Central memory CD4-positive, alpha-beta T cell (primary cell): ENCODE measurements around the gene SARDH.
"Not testable (repeated sequence)": the region's sequence is repeated elsewhere in the genome, so short reads cannot be mapped to it uniquely, and the experiment has no call there.

Experiments used
- DNase-seq: peaks from one replicate; pipeline ENCODE4 v3.0.0; 2022

The SARDH gene

DNA sequence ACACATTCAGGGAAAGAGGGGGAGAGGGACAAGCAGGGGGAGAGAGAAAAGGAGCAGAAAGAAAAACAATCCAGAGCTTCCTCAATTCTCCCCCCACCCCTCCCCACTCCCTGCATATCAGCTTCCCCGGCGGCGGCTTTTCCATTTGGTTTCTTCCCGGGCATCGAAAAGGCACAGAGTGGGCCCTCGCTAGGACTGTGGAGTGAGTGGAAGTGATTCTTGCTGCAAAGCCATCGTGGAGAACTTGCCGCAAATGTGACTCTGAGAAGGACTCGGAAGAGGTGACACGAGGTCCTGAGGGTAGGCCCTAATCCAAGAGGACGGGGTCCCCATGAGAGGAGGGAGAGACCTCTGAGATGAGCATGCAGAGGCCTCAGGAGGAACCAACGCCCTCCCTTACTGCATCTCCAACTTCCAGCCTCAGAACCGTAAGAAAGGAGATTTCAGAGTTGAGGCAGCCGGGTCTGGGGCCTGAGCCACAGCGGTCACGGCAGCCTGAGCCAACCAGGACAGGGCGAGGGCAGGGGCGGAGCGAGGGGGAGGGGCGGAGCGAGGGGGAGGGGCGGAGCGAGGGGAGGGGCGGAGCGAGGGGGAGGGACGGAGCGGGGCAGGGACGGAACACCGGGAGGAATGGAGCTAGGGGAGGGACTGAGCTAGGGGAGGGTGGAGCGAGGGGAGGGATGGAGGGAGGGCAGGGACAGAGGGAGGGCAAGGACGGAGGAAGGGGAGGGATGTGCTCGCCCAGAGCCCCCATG lies 21.2 kb upstream of the SARDH start:
- DNase-seq: no peak

DNA sequence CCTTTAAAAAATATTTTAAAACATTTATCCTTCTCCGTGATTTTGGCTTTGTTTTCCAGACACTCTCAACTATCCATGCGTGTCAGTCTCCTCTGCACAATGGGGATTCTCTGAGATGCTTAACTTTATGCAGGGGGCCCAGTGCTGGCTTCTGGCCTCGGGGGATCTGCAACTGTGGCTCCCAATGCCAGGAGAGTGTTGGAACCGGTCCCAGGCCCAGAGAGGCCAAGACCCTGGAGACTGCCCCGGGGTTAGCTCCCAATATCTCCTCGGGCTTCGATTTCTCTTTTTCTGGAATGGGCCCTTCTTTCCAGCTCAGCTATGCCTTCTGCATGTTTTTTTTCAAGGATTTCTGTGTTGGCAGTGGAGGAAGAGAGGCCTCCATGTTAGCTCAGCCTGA lies 20.1 kb upstream of the SARDH start:
- no peak for DNase-seq

DNA sequence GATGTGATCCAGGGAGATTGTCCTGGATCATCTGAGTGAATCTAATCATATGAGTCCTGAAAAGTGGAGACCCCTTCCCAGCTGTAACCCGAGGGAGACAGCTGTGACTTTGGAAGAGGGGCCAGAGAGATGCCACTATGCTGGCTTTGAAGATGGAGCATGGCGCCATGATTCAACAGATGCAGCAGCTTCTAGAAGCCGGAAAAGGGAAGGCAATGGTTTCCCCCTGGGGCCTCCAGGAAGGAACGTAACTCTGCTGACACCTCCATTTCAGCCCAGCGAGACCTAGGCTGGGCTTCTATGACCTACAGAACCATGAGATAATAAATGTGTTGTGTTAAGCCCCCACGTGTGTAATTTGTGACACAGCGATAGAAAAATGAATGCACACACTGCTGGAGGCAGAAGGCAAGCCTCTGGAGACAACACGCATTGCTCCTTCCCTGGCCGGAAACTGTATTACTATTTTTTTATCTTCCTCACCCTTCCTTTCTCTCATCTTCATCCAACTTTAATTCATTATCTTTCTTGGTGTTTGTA lies 16.6 kb upstream of the SARDH start:
- no peak for DNase-seq

DNA sequence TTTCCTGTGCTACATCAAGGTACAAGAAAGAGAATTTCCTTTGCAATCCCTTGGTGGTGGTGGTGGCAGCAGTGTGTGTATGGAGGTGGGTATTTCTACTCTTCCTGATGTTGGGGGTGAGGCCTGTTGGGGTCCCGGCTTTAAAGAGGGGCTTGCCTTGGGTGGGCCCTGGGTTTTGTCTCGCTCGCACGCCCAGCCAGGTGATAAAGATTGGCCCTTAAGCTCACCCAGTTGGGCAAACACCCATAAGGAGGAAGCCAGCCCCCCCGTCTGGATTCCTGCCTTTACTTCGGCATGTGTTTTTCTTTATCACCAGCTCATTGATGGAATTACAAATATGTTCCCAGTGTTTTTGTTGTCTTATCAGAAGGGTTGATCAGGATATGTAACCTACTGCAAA lies 16.0 kb upstream of the SARDH start:
- no peak for DNase-seq

DNA sequence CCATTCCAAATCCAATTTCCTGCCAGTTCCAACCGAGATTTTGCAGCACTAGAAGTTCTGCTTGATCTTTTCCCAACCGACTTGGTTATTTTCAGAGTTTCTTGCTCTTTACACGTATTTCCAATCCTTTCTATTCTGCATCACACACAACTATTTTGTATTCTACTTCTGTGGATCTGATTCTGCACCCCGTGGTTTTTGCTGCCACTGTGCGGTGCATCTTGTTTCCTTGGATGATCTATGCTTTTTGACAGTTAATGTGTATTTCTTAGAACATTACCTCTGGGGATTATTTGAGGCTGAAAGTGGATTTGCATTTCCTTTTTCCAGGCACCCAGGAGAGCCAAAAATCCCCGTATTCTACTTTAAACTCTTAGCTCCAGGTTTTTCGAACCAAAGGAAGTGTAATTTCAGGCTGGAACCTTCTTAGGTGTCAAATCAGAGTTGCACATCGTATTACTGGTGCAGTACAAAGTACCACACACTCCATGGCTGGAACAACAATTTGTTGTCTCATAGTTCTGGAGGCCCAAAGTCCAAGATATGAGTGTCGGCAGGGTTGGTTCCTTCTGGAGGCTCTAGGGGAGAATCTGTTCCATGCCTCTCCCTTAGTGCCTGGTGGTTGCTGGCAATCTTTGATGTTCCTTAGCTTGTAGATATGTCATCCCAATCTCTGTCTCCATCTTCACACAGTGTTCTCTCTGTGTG lies 14.7 kb upstream of the SARDH start:
- no peak for DNase-seq

DNA sequence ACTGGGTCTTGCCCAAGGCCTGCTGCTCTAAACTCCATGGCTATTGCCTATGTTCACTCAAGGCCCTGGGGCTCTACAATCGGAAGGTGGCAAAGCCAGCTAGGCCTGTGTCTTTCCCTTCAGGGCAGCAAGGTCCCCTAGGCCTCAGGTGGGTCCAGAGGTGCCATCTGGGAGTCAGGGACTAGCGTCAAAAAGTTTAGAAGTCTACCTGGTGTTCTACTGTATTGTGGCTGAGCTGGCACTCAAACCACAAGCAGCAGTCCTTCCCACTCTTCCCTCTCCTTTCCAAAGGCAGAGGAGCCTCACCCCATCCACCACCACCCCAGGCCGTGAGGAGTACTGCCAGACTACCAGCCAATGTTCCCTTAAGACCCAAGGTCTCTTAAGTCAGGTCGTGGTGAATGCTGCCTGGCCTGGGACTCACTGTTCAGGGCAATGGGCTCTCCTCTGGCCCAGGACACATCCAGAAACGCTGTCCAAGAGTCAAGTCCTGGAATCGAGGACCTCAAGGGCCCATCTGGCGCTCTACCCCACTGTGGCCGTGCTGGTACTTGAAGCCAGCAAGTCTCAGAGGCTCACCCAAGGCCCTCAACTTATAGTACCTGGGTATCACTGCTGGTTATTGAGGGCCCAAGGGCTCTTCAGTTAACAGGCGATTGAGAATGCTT lies 13.0 kb upstream of the SARDH start:
- no peak for DNase-seq

DNA sequence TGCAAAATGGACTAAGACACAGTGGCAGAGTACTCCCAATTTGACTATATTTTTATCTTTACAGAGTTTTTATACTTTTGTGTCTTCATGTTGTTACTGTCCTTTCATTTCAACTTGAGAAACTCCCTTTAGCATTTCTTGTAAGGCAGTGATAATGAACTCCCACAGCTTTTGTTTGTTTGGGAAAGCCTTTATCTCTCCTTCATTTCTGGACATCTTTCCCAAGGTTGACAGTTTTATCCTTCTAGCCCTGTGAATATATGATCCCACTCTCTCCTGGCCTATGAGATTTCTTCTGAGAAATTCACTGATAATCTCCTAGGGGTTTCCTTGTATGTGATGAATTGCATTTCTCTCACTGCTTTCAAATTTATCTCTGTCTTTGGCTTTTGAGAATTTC lies 9.2 kb upstream of the SARDH start:
- DNase-seq: no peak

DNA sequence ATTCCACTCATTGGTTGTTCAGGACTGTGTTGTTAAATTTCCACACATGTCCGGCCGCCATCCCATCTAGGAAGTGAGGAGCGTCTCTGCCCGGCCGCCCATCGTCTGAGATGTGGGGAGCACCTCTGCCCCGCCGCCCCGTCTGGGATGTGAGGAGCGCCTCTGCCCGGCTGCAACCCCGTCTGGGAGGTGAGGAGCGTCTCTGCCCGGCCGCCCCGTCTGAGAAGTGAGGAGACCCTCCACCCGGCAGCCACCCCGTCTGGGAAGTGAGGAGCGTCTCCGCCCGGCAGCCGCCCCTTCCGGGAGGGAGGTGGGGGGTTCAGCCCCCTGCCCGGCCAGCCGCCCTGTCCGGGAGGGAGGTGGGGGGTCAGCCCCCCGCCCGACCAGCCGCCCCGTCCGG lies 6.4 kb upstream of the SARDH start:
- not testable (repeated sequence) for DNase-seq

DNA sequence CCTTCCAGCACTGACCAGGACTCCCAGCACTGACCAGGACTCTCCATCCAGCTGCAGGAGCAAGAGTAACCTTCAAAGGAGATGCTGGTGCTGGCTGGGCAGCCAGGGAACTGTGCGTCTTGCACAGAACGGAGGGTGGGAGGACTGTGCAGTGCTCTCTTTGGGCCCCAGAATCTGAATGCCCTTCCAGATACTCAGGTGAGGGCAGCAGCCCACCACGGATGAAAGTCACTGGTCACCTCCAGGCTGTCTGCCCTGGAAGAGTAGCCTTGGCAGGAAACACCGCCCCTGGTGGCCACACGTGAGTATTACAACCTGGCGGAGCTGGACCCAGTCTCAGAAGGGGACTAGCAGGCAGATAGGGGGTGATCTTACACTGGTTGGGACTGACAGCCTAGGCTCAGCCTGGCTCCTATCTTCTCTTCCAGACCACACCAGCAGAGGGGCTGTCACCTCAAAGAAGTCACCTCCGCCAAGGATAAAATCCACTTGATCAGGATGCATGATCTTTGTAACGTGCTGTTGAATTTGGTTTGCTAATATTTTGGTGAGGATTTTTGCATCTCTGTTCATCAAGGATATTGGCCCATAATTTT lies 4.8 kb upstream of the SARDH start:
- peak; percentile 50 for DNase-seq

DNA sequence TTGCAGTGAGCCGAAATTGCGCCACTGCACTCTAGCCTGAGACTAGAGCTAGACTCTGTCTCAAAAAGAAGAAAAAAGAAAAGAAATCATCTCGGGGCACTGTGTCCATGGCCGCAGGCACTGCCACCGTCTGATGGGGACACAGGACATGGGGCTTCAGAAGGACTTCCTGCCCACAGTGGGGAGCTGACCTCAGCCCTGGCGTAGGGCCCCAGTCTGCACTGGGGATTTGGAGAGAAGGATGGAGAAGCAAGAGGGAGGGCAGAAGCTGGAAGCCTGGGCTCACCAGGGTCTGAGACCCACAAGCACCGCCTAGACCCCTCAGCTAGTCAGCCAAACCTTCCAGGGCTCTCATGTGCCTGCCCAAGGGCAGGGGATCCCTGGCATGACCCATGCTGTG lies 4.1 kb upstream of the SARDH start:
- no peak for DNase-seq

DNA sequence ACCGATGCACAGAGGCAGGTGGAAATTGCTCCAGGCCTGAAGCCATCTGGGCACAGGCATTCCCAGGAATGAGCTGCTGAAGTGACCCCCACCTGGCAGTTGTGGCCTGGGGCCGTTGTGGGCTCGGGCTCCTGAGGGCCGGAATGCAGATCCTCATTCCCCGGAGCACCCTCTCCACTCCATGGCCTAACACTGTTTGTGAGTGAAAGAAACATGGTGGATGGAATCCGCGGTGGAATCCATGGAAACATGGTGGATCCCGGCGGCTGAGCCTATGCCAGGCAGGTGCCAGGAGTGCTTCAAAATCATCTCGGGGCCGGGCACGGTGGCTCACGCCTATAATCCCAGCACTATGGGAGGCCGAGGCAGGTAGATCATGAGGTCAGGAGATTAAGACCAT lies 3.6 kb upstream of the SARDH start:
- no peak for DNase-seq

DNA sequence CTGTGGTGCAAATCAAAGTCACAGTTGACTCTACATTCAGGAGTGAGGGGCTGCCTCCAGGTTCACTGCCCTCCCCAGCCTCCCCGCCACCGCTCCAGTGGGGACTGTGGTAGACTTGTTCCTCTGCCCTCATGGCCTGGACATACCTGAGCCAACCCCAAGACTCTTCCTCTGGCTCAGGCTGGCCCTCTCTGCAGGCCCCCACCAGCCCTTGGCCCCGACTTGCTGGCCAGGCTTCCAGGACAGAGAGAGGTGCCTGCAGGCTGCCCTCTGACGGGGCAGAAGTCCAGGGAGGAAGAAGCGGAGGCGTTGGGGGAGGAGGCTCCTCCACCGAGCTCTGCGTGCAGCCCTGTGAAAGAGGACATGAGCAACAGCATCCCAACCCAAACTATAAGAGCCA lies 2.8 kb upstream of the SARDH start:
- no peak for DNase-seq

DNA sequence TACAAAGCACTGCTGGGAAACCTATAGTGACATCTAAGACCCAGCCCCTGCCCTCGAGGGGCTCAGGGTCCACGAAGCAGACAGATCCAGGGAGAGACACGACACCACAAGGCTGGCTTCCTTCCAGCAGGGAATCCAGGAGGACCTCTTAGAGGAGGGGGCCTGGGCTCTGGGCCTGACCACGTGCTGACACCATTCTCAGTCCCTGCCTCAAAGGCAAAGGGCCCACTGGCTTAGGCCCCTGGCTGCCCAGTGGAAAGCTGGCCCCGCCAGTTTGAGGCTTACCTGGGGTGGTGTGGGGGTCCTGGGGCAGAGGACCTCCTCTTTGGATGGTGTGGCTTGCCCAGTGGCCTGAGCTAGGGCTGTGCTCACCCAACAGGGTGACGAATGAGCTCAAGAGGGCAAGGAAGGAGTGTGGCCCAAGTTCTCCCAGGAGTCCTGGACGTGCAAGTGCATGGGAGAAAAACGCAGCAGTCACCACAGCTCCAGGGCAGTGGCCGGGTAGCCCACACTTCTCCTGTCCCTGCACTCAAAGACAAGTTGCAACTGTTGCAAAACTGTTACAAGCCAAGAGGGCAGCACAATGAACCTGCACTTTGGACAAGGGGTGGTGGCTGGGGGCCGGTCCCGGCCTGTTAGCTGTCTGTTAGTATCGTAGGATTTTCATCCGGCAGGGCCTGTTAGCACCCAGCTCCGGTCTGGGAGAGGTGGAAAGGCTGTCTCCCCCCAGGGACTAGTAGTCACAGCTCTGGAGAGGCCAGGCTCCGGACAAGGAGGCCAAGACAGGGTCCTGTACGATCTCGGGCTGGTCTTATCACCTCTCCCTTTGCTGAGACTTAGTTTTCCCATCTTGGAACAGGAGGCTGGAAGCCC lies 1.5 kb upstream of the SARDH start:
- DNase-seq: no peak

DNA sequence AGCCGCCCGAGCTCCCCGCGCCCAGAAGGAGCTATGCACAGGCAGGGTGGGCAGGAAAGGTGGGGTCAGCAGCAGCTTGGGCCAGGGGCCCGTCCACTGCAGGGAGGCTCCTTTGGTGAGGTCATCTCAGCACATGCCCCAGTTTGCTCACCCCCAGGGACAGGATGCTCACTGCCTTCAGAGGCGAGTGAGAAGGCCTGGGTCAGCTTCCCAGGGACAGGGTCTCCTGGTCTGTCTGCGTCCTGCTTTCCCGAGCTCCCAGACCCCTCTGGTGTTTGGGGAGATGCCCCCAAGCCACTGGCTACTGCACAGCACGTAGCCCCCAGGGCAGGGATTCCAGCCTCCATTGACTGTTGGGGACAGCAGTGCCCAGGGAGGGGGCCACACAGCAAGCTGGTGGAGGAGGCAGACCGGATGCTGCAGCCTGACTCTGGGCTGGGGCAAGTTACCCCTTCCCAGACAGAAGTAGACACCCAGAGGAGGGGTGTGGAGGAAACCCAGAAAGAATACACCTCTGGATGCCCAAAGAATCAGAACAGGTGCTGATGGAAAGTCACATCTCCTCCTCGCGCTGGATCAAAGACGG lies 581 bp upstream of the SARDH start:
- DNase-seq: no peak

DNA sequence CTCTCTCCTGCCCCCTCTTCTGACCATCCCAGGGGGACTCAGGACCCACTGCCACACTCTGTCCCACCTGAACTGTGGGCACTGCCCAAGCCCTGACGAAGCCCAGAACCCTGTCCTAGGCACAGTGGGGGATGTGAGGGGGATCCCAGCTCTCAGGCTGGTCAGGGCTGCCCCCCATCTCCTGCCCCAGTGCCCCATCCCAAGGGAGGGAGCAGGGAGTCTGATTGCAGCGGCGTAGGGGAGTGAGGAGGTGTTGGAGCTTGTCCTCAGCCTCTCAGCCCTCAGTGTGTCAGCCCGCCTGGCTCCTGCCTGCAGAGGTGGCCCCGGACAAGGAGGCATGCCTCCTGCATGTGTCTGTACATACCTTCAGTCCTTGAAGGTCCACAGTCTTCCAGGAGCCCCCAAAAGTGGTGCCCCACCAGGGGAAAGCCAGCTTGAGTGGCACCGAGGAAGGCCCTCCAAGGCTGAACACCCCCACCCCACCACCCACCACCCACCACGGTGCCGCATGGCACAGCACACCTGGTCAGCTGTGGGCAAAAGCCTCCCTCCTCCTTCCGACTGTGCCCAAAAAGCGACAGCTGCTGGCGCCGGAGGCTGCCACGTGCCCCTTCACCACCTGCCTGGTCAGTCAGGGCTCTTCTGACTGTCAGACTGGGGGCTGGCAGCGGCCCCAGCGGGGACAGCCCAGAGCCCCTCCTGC lies 930 bp downstream of the SARDH start:
- DNase-seq: no peak

DNA sequence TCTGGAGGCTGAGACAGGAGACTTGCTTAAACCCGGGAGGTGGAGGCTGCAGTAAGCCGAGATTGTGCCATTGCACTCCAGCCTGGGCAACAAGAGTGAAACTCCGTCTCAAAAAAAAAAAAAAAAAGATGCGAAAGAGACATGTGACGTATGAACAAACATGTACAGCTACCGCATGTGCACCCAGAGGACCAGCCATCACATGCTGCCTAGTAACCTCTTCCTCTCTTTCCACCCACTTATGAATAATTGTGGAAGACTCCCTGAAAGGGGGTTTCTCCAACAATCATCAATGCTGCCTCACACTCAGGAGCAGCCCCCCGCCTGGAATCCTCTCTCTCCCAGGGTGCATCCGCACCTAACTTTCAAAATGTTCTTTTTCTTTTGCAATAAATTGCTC lies 2.2 kb downstream of the SARDH start:
- no peak for DNase-seq

DNA sequence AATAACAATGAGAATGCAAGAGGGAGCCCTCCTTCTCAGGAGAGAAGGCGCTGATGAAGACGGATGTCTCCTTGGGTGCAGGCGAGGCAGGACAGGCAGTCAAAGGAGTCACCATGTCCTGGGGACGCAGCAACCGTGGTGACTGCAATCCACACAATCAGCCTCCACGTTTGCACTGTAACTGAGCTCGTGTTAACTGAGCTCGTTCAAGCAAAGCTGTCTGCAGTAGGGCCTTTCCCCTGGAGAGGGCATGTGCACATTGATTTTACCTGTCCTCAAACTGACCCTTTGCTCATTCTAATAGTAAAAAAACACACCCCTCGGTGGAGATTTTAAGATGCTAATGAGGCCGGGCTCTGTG lies 2.8 kb downstream of the SARDH start:
- DNase-seq: no peak

DNA sequence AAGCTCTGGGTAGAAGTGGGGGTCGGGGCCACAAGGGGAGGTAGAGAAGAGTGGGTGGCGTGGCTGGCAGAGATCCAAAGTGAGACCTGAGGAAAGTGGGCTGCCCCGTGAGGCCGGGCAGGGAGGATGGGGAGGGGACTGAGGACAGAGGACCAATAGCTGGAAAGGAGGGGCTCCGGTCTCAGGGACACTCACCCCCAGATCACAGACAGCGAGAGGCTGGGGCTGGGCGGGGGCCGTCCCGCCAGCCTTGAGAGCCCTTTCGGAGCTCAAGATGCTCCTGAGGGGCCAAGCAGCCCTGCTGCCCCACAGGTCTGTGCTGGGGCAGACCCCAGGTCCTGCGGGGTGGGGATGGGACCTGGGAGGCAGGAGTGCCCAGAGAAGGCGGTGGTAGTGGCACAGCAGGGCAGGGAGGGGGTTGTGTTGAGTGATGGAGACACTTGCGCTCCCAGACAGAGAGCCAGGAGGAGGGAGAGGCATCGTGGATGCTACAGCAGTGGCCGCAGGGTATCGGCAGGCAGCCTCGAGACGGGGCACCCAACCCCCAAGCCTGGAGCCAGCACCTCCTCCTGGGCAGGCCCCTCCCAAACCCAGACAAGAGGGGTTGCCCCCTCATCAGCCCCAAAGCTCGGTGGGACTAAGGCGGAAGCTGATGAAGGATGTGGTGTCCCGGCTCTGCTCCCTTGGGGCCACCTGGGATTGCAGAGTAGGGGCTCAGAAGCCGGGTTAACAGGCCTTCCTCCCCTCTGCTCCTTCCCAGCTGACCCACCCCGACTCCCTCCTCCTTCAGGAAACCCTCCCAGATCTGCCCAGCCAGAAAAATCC lies 3.4 kb downstream of the SARDH start:
- DNase-seq: no peak

DNA sequence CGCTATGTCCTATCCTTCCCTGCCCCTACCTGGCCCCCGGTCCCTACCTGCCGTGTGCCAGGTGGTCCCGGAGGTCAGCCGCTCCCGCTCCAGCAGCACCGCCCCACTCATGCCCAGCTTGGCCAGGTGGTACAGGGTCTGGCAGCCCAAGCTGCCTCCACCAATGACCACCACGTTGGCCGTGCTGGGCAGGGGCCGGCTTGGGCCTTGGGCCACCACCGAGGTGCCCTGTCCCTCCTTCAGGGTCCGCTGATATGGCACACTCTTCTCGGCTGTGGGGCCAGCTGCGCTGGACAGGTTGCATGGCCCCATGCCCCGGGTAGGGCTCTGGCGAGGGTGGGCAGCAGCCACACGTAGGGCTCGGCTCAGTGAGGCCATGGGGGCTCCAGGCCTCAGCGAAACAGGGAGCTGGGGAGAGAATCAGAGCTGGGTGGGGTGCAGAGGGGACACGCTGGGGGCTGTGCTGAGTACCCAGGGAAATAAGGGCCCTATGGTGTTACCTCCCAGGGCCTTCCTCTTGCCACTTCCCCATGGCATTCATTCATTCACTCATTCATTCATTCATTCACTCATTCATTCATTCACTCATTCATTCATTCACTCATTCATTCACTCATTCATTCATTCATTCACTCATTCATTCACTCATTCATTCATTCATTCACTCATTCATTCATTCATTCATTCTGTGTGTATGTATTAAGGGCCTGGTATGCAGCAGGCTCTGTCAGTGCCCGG lies 4.2 kb downstream of the SARDH start:
- DNase-seq: no peak

DNA sequence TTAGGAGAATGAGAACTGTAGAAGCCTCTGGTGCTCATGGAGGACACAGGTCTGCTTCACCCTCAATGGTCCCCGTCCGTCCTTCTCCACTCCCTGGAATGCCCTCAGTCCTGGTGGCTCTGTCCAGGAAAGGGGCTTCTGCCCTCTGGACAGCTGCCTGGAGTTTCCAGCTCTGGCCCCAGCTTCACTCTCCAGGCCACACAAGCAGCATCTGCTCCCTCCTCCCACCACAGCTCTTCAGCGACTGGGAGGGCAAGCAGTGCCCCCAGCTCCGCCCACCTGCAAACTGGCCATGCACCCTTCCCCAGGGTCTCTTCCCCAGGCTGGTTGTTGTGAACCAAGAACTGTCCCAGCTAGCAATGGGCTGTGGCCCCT lies 4.7 kb downstream of the SARDH start:
- no peak for DNase-seq
